HG03571 (cell line): Measurements from ENCODE around the gene MYMK.

Experiments
- ATAC-seq: cut with Tn5 transposase; IDR thresholded peaks from one replicate; pipeline ENCODE4 v1.9.1; 2021; ENCODE audit not compliant: unreplicated experiment

MYMK gene

GRCh38 chr9:133489253-133490190 is 35.2 kb downstream of the MYMK start:
- no peak for ATAC-seq

GRCh38 chr9:133488686-133489252 is 36.0 kb downstream of the MYMK start:
- ATAC-seq = no peak

- ATAC-seq = no peak
Observed at GRCh38 chr9:133487331-133487725, 37.4 kb downstream of the MYMK start.

- no peak for ATAC-seq
Observed at GRCh38 chr9:133485531-133486260, 39.1 kb downstream of the MYMK start.

GRCh38 chr9:133484671-133485437 is 39.9 kb downstream of the MYMK start:
- no peak for ATAC-seq

GRCh38 chr9:133483611-133484010 is 41.1 kb downstream of the MYMK start:
- ATAC-seq = no peak

GRCh38 chr9:133478851-133479711 is 45.7 kb downstream of the MYMK start, which contains the start of gene SLC2A6:
Gene SLC2A6, minus strand, starts transcription at chr9:133479099. Its CDS starts 40 bp downstream, at chr9:133479059.
- ATAC-seq = peak; percentile 90

GRCh38 chr9:133477992-133478850 is 46.5 kb downstream of the MYMK start:
- ATAC-seq = peak; percentile 24

- ATAC-seq = no peak
Observed at GRCh38 chr9:133477461-133477860, 47.3 kb downstream of the MYMK start.

GRCh38 chr9:133476941-133477340 is 47.8 kb downstream of the MYMK start:
- no peak for ATAC-seq

- no peak for ATAC-seq
Observed at GRCh38 chr9:133476036-133476931, 48.5 kb downstream of the MYMK start.

GRCh38 chr9:133475292-133476012 is 49.3 kb downstream of the MYMK start:
- ATAC-seq = no peak

- no peak for ATAC-seq
Observed at GRCh38 chr9:133474853-133475252, 49.9 kb downstream of the MYMK start.

- no peak for ATAC-seq
Observed at GRCh38 chr9:133474215-133474614, 50.5 kb downstream of the MYMK start.

GRCh38 chr9:133473743-133474142 is 51.0 kb downstream of the MYMK start:
- ATAC-seq = no peak

- no peak for ATAC-seq
Observed at GRCh38 chr9:133472753-133473378, 51.9 kb downstream of the MYMK start.

GRCh38 chr9:133472277-133472645 is 52.5 kb downstream of the MYMK start:
- ATAC-seq = no peak
